HL-60 (cell line): Measurements from ENCODE around the gene DHRSX.

Experiments
- CTCF ChIP-seq: IDR thresholded peaks from one replicate; pipeline ENCODE4 v1.5.1; 2011; ENCODE audit warnings: low read length, control low read depth, inconsistent platforms; ENCODE audit not compliant: insufficient read depth
- GABPA ChIP-seq: IDR thresholded peaks from 2 replicates; pipeline ENCODE4 v1.6.1; 2012; ENCODE audit warnings: low read depth
- POLR2AphosphoS5 ChIP-seq: IDR thresholded peaks from 2 replicates; pipeline ENCODE4 v1.6.1; 2012; ENCODE audit warnings: low read depth
- TF ChIP-seq, protein P1 (sequence below): IDR thresholded peaks from 2 replicates; pipeline ENCODE4 v1.6.1; 2012; ENCODE audit warnings: low read depth; ENCODE audit not compliant: insufficient replicate concordance

DNA sequence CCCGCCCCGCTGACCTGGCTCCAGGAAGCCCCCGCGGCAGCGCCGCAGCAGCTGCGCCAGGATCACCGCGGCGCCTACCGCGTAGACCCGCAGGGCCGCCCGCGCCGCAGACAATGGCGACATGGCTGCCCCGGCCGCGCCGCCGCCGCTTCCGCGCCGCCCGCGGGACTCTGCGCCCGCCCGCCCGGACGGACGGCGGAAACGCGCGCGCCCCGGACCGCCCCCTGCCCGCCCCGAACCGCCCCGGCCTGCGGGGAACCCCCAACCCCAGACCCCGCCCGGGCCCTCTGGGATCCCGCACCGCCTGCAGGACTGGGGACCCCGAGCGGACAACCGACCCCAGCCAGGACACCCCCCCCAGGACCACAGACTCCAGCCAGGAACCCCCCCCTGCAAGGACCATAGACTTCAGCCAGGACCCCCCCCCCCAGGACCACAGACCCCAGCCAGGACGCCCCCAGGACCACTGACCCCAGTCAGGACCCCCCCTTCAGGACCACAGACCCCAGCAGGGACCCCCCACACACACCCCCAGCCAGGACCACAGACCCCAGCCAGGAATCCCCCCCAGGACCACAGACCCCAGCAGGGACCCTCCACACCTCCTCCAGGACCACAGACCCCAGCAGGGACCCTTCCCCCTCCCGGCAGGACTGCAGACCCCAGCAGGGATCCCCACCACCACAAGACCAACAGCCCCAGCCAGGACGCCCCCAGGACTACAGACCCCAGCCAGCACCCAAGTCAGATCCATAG is at the start of gene DHRSX, which contains the start of gene ZBED1:
- TF ChIP-seq CTCF = no peak
- TF ChIP-seq, protein P1, sequence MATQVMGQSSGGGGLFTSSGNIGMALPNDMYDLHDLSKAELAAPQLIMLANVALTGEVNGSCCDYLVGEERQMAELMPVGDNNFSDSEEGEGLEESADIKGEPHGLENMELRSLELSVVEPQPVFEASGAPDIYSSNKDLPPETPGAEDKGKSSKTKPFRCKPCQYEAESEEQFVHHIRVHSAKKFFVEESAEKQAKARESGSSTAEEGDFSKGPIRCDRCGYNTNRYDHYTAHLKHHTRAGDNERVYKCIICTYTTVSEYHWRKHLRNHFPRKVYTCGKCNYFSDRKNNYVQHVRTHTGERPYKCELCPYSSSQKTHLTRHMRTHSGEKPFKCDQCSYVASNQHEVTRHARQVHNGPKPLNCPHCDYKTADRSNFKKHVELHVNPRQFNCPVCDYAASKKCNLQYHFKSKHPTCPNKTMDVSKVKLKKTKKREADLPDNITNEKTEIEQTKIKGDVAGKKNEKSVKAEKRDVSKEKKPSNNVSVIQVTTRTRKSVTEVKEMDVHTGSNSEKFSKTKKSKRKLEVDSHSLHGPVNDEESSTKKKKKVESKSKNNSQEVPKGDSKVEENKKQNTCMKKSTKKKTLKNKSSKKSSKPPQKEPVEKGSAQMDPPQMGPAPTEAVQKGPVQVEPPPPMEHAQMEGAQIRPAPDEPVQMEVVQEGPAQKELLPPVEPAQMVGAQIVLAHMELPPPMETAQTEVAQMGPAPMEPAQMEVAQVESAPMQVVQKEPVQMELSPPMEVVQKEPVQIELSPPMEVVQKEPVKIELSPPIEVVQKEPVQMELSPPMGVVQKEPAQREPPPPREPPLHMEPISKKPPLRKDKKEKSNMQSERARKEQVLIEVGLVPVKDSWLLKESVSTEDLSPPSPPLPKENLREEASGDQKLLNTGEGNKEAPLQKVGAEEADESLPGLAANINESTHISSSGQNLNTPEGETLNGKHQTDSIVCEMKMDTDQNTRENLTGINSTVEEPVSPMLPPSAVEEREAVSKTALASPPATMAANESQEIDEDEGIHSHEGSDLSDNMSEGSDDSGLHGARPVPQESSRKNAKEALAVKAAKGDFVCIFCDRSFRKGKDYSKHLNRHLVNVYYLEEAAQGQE = no peak
- no peak for TF ChIP-seq POLR2AphosphoS5
- TF ChIP-seq GABPA = no peak
